HCT116 (cell line): ENCODE results near the gene SC5D.

Experiments
- CEBPB ChIP-seq: IDR thresholded peaks from 2 replicates; pipeline ENCODE4 v1.6.1; 2012; ENCODE audit warnings: low read depth
- EGR1 ChIP-seq: IDR thresholded peaks from 2 replicates; pipeline ENCODE4 v1.6.1; 2012; ENCODE audit warnings: low read depth
- EZH2 ChIP-seq: fragments of 200-600 bp; sonication (generic); IDR thresholded peaks from 2 replicates; pipeline ENCODE4 v1.6.1; 2017; ENCODE audit warnings: antibody characterized with exemption, mixed run types
- FOSL1 ChIP-seq: IDR thresholded peaks from 2 replicates; pipeline ENCODE4 v1.6.1; 2012; ENCODE audit warnings: low read depth
- POLR2A ChIP-seq: IDR thresholded peaks from 2 replicates; pipeline ENCODE4 v1.7.0; 2011; ENCODE audit warnings: borderline replicate concordance; ENCODE audit not compliant: insufficient read depth, insufficient read length; ENCODE audit errors: extremely low read depth
- POLR2AphosphoS5 ChIP-seq: IDR thresholded peaks from 2 replicates; pipeline ENCODE4 v1.6.1; 2011; ENCODE audit warnings: mild to moderate bottlenecking, low read depth, low read length, moderate library complexity
- RAD21 ChIP-seq: IDR thresholded peaks from 2 replicates; pipeline ENCODE4 v1.6.1; 2012; ENCODE audit warnings: low read depth, mild to moderate bottlenecking
- SIN3A ChIP-seq: IDR thresholded peaks from 2 replicates; pipeline ENCODE4 v1.6.1; 2012; ENCODE audit warnings: low read depth
- SP1 ChIP-seq: IDR thresholded peaks from 2 replicates; pipeline ENCODE4 v1.6.1; 2012; ENCODE audit warnings: low read depth
- YY1 ChIP-seq: IDR thresholded peaks from 2 replicates; pipeline ENCODE4 v1.6.1; 2011; ENCODE audit warnings: low read length, low read depth, moderate library complexity, mild to moderate bottlenecking; ENCODE audit not compliant: insufficient replicate concordance; ENCODE audit errors: extremely low read depth
- ZNF274 ChIP-seq: fragments of 200-500 bp; sonication (Bioruptor generic); IDR thresholded peaks from 2 replicates; pipeline ENCODE4 v1.6.1; 2014; ENCODE audit warnings: mild to moderate bottlenecking, low read depth, low read length, inconsistent platforms
- TF ChIP-seq, protein P1 (sequence below): IDR thresholded peaks from 2 replicates; pipeline ENCODE4 v1.6.1; 2012
- TF ChIP-seq, protein P2 (sequence below), 3 experiments: fragments of 200-600 bp in 1 of 3; sonication (generic) in 1 of 3; IDR thresholded peaks in 2 of 3; conservative IDR thresholded peaks in 1 of 3; 2 replicates each; pipeline ENCODE4 v1.5.1; 2012 to 2017; ENCODE audit warnings: low read depth in 2 of 3, low read length in 2 of 3, antibody characterized with exemption in 1 of 3, borderline replicate concordance in 1 of 3, control low read depth in 1 of 3, mild to moderate bottlenecking in 1 of 3, mixed read lengths in 1 of 3, mixed run types in 1 of 3, moderate library complexity in 1 of 3; ENCODE audit not compliant: insufficient read depth in 1 of 3
- TF ChIP-seq, protein P3 (sequence below): IDR thresholded peaks from 2 replicates; pipeline ENCODE4 v1.6.1; 2012; ENCODE audit warnings: low read depth

DNA sequence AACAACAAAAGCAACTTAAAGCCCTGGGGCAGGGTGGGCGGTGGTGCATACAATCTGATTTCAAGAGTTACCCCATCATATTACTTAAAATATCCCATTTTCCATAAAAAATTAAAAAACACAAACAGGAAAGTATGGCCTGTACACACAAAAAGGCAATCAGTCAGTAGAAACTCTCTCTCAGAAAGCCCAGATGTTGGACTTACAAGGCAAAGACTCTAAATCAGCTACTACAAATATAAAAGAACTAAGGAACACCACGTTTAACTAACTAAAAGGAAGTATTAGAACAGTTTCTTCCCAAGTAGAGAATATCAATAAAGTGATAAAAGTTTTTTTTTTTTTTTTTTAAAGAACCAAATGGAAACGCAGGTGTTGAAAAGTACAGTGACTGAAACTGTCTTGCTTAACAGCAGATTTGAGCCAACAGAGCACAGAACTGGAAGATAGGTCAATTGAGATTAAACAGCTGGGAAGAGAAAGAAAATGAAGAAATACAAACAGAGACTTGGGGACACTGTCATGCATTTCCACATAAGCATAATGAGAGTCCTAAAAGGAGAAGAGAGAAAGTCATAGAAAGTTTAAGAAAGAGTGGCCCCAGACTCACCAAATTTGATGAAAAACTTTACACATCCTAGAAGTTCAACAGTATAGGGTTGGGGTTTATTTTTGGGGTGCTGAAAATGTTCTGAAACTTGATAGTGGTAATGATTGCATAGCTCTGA lies 8.6 kb downstream of the SC5D start:
- TF ChIP-seq POLR2A (no peak), EZH2 (no peak), POLR2AphosphoS5 (no peak), RAD21 (no peak), SIN3A (no peak), YY1 (no peak), EGR1 (no peak), CEBPB (no peak), ZNF274 (no peak), FOSL1 (no peak), SP1 (no peak)
- TF ChIP-seq, protein P1, sequence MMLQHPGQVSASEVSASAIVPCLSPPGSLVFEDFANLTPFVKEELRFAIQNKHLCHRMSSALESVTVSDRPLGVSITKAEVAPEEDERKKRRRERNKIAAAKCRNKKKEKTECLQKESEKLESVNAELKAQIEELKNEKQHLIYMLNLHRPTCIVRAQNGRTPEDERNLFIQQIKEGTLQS, result no peak
- TF ChIP-seq, protein P2, sequence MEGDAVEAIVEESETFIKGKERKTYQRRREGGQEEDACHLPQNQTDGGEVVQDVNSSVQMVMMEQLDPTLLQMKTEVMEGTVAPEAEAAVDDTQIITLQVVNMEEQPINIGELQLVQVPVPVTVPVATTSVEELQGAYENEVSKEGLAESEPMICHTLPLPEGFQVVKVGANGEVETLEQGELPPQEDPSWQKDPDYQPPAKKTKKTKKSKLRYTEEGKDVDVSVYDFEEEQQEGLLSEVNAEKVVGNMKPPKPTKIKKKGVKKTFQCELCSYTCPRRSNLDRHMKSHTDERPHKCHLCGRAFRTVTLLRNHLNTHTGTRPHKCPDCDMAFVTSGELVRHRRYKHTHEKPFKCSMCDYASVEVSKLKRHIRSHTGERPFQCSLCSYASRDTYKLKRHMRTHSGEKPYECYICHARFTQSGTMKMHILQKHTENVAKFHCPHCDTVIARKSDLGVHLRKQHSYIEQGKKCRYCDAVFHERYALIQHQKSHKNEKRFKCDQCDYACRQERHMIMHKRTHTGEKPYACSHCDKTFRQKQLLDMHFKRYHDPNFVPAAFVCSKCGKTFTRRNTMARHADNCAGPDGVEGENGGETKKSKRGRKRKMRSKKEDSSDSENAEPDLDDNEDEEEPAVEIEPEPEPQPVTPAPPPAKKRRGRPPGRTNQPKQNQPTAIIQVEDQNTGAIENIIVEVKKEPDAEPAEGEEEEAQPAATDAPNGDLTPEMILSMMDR (IDR thresholded peaks at IDR 0.05 in 2 of 3, conservative IDR thresholded peaks at IDR 0.05 in 1 of 3; ENCODE audit: borderline replicate concordance in 1 of 3, insufficient read depth in 1 of 3, low read depth in 2 of 3, low read length in 2 of 3), result no peak
- TF ChIP-seq, protein P3, sequence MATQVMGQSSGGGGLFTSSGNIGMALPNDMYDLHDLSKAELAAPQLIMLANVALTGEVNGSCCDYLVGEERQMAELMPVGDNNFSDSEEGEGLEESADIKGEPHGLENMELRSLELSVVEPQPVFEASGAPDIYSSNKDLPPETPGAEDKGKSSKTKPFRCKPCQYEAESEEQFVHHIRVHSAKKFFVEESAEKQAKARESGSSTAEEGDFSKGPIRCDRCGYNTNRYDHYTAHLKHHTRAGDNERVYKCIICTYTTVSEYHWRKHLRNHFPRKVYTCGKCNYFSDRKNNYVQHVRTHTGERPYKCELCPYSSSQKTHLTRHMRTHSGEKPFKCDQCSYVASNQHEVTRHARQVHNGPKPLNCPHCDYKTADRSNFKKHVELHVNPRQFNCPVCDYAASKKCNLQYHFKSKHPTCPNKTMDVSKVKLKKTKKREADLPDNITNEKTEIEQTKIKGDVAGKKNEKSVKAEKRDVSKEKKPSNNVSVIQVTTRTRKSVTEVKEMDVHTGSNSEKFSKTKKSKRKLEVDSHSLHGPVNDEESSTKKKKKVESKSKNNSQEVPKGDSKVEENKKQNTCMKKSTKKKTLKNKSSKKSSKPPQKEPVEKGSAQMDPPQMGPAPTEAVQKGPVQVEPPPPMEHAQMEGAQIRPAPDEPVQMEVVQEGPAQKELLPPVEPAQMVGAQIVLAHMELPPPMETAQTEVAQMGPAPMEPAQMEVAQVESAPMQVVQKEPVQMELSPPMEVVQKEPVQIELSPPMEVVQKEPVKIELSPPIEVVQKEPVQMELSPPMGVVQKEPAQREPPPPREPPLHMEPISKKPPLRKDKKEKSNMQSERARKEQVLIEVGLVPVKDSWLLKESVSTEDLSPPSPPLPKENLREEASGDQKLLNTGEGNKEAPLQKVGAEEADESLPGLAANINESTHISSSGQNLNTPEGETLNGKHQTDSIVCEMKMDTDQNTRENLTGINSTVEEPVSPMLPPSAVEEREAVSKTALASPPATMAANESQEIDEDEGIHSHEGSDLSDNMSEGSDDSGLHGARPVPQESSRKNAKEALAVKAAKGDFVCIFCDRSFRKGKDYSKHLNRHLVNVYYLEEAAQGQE, result no peak
